H9 (cell line): ENCODE results near the gene PRDX1. TPM values are rescaled to one million over a fixed set of nuclear protein-coding genes. Genes with fewer than 3 reads are reported as not detected.

ENCODE experiments used
- DNase-seq: peaks from one replicate; pipeline ENCODE4 v3.0.0-alpha.2; 2017
- H2AFZ ChIP-seq: one replicate; pipeline ENCODE4 v1.6.1; 2013; ENCODE audit warnings: mild to moderate bottlenecking, low read length, control low read depth, moderate library complexity
- H2AK5ac ChIP-seq: 2 replicates; pipeline ENCODE4 v1.6.1; 2013; ENCODE audit warnings: low read length, control low read depth, mixed read lengths; ENCODE audit not compliant: insufficient read length
- H2BK120ac ChIP-seq: one replicate; pipeline ENCODE4 v1.6.1; 2013; ENCODE audit warnings: low read depth, mild to moderate bottlenecking, low read length, control low read depth, inconsistent platforms; ENCODE audit not compliant: poor library complexity, severe bottlenecking
- H2BK12ac ChIP-seq: 2 replicates; pipeline ENCODE4 v1.6.1; 2013; ENCODE audit warnings: low read length, control low read depth, mixed read lengths, low read depth; ENCODE audit not compliant: insufficient read length
- H2BK15ac ChIP-seq: 2 replicates; pipeline ENCODE4 v1.6.1; 2013; ENCODE audit warnings: low read depth, low read length, control low read depth
- H2BK20ac ChIP-seq: one replicate; pipeline ENCODE4 v1.6.1; 2013; ENCODE audit warnings: low read depth, mild to moderate bottlenecking, low read length, control low read depth, inconsistent platforms; ENCODE audit not compliant: poor library complexity, severe bottlenecking
- H2BK5ac ChIP-seq: 2 replicates; pipeline ENCODE4 v1.6.1; 2013; ENCODE audit warnings: low read length, control low read depth, mixed read lengths; ENCODE audit not compliant: insufficient read length
- H3K14ac ChIP-seq: 2 replicates; pipeline ENCODE4 v1.6.1; 2013; ENCODE audit warnings: low read length, control low read depth; ENCODE audit not compliant: insufficient read depth
- H3K18ac ChIP-seq: 2 replicates; pipeline ENCODE4 v1.6.1; 2013; ENCODE audit warnings: low read depth, mild to moderate bottlenecking, mixed read lengths, low read length, control low read depth; ENCODE audit not compliant: insufficient read length
- H3K23ac ChIP-seq: 2 replicates; pipeline ENCODE4 v1.6.1; 2013; ENCODE audit warnings: low read length, control low read depth, mixed read lengths, low read depth; ENCODE audit not compliant: insufficient read length
- H3K23me2 ChIP-seq: 2 replicates; pipeline ENCODE4 v1.6.1; 2013; ENCODE audit warnings: low read depth, mild to moderate bottlenecking, mixed read lengths, low read length, control low read depth; ENCODE audit not compliant: insufficient read length, poor library complexity, severe bottlenecking
- H3K27ac ChIP-seq: 2 replicates; pipeline ENCODE4 v1.5.1; 2013; ENCODE audit warnings: low read length, control low read depth, mixed read lengths, low read depth; ENCODE audit not compliant: insufficient read length
- H3K27me3 ChIP-seq: 2 replicates; pipeline ENCODE4 v1.6.1; 2013; ENCODE audit warnings: low read length, control low read depth, inconsistent platforms; ENCODE audit not compliant: insufficient read depth
- H3K4ac ChIP-seq: 2 replicates; pipeline ENCODE4 v1.6.1; 2013; ENCODE audit warnings: low read depth, mild to moderate bottlenecking, control low read depth, inconsistent platforms, low read length, moderate library complexity
- H3K4me1 ChIP-seq: 2 replicates; pipeline ENCODE4 v1.6.1; 2013; ENCODE audit warnings: low read length, control low read depth, inconsistent platforms; ENCODE audit not compliant: insufficient read depth
- H3K4me2 ChIP-seq: 2 replicates; pipeline ENCODE4 v1.6.1; 2013; ENCODE audit warnings: low read length, control low read depth, mixed read lengths; ENCODE audit not compliant: insufficient read length, insufficient read depth
- H3K56ac ChIP-seq: 2 replicates; pipeline ENCODE4 v1.6.1; 2013; ENCODE audit warnings: low read depth, mild to moderate bottlenecking, mixed read lengths, low read length, control low read depth; ENCODE audit not compliant: insufficient read length
- H3K79me1 ChIP-seq: 2 replicates; pipeline ENCODE4 v1.6.1; 2013; ENCODE audit warnings: low read depth, mild to moderate bottlenecking, moderate library complexity, low read length, control low read depth, inconsistent platforms; ENCODE audit not compliant: insufficient read depth, poor library complexity, severe bottlenecking
- H3K79me2 ChIP-seq: 2 replicates; pipeline ENCODE4 v1.6.1; 2013; ENCODE audit warnings: low read length, control low read depth, inconsistent platforms; ENCODE audit not compliant: insufficient read depth
- H3K9ac ChIP-seq: 2 replicates; pipeline ENCODE4 v1.6.1; 2013; ENCODE audit warnings: low read length, control low read depth, mixed read lengths; ENCODE audit not compliant: insufficient read length; ENCODE audit errors: extremely low read depth
- H3K9me3 ChIP-seq: one replicate; pipeline ENCODE4 v1.6.1; 2013; ENCODE audit warnings: low read depth, low read length, inconsistent platforms; ENCODE audit not compliant: control insufficient read depth
- H3T11ph ChIP-seq: one replicate; pipeline ENCODE4 v1.6.1; 2013; ENCODE audit warnings: mild to moderate bottlenecking, low read length, control low read depth, inconsistent platforms
- H4K20me1 ChIP-seq: one replicate; pipeline ENCODE4 v1.6.1; 2013; ENCODE audit not compliant: control insufficient read depth, insufficient read length, insufficient read depth
- H4K5ac ChIP-seq: 2 replicates; pipeline ENCODE4 v1.6.1; 2013; ENCODE audit warnings: low read depth, mild to moderate bottlenecking, mixed read lengths, low read length, control low read depth; ENCODE audit not compliant: insufficient read length
- H4K8ac ChIP-seq: replicated peaks from 2 replicates; pipeline ENCODE4 v1.6.1; 2013; ENCODE audit warnings: low read length, control low read depth, mixed read lengths, low read depth; ENCODE audit not compliant: insufficient read length
- H4K91ac ChIP-seq: 2 replicates; pipeline ENCODE4 v1.6.1; 2013; ENCODE audit warnings: low read depth, mild to moderate bottlenecking, moderate library complexity, mixed read lengths, low read length, control low read depth; ENCODE audit not compliant: insufficient read length
- H3K27ac Mint-ChIP-seq, 3 experiments: 2 replicates in 2 of 3; 3 replicates in 1 of 3; pipeline ENCODE4 v1.8.0; 2020 to 2021; ENCODE audit warnings: mixed read lengths in 3 of 3, mild to moderate bottlenecking in 1 of 3, moderate library complexity in 1 of 3
- H3K27me3 Mint-ChIP-seq: 2 replicates; pipeline ENCODE4 v1.8.0; 2021; ENCODE audit warnings: low read depth, mild to moderate bottlenecking, moderate library complexity, mixed read lengths
- H3K36me3 Mint-ChIP-seq, 3 experiments: 2 replicates in 2 of 3; 3 replicates in 1 of 3; pipeline ENCODE4 v1.8.0; 2020 to 2021; ENCODE audit warnings: low read depth in 3 of 3, mixed read lengths in 3 of 3; ENCODE audit not compliant: insufficient read depth in 1 of 3
- H3K4me1 Mint-ChIP-seq, 2 experiments: 2 replicates each; pipeline ENCODE4 v1.8.0; 2020; ENCODE audit warnings: mixed read lengths in 2 of 2
- H3K4me3 Mint-ChIP-seq, 2 experiments: 2 replicates in 1 of 2; 3 replicates in 1 of 2; pipeline ENCODE4 v1.8.0; 2020 to 2021; ENCODE audit warnings: mild to moderate bottlenecking in 2 of 2, mixed read lengths in 2 of 2, moderate library complexity in 1 of 2
- H3K9me3 Mint-ChIP-seq, 2 experiments: 2 replicates in 1 of 2; 3 replicates in 1 of 2; pipeline ENCODE4 v1.8.0; 2020; ENCODE audit warnings: mild to moderate bottlenecking in 2 of 2, mixed read lengths in 2 of 2, moderate library complexity in 1 of 2
- WGBS: extraction: QIAGEN DNeasy Blood & Tissue Kit; methylation state at CpG from one replicate; pipeline ENCODE4 v1.1.7; 2013; ENCODE audit warnings: missing lambda C conversion rate, low lambda C conversion rate, mixed read lengths; ENCODE audit not compliant: insufficient read length; ENCODE audit errors: extremely low coverage; 5-methylcytosine and 5-hydroxymethylcytosine counted together
- total RNA-seq: library from RNA; stranded (reverse); gene quantifications from 2 replicates; pipeline ENCODE4 v1.2.1, GENCODE V29; 2021
- TF ChIP-seq, protein P1 (sequence below): fragments of 200-600 bp; sonication (generic); conservative IDR thresholded peaks from 3 replicates; pipeline ENCODE4 v1.8.0; 2021; ENCODE audit warnings: antibody characterized with exemption, mild to moderate bottlenecking

PRDX1 gene
- total RNA-seq, 1 experiment from 2014 or later = 1,003 TPM

DNA sequence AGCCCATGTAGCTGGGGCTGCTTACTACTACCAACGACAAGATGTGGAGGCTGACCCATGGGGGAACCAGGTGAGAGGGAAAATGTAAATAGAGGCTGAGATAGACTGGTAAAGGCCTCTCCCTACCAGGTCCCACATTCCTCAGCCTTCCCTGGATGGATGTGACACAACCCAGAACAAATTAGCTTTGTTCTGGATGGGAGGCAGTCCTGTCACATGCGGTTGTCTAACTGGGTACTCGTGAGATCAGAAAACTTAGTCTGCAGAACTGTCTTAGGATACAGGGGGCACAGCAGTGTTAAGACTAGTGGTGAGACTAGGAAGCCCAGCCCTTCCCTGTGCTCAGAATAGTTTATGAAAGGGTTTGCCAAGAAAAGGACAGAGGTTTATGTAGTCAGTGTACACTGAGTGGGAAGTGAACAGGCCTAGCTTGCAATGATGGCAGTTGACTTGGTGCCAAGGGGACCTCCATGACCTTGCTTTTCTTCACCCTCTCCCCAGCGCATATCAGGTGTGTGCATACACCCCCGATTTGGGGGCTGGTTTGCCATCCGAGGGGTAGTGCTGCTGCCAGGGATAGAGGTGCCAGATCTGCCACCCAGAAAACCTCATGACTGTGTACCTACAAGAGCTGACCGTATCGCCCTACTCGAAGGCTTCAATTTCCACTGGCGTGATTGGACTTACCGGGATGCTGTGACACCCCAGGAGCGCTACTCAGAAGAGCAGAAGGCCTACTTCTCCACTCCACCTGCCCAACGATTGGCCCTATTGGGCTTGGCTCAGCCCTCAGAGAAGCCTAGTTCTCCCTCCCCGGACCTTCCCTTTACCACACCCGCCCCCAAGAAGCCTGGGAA lies 13.2 kb downstream of the PRDX1 start:
- DNase-seq = peak; percentile 50
- H3K79me1 ChIP-seq = no peaks in the 10 kb centered on the region
- H3K23me2 ChIP-seq = no peaks in the 10 kb centered on the region
- H2BK20ac ChIP-seq = no peak overlapping the region
- Mint-ChIP-seq H3K4me1 (no peaks in the 10 kb centered on the region), H3K27me3 (no peaks in the 10 kb centered on the region; the same call in 1 of the 2 replicates), H3K9me3 (no peaks in the 10 kb centered on the region), H3K36me3 (peaks cover 29 to 55% (median 42%) of the 10 kb centered on the region in 3 experiments; a peak in 6 of 7 replicates), H3K27ac (peak overlapping the region in 2 of 3 experiments; percentile 25 to 50; a peak in 3 of 7 replicates), H3K4me3 (no peak overlapping the region)
- H3K27me3 ChIP-seq = no peaks in the 10 kb centered on the region
- no peak overlapping the region for H4K8ac ChIP-seq
- no peak overlapping the region for H2AFZ ChIP-seq
- peaks cover 5% of the 10 kb centered on the region for H4K20me1 ChIP-seq
- H3T11ph ChIP-seq = no peak overlapping the region
- no peak overlapping the region for H3K56ac ChIP-seq
- H4K91ac ChIP-seq = no peak overlapping the region
- TF ChIP-seq, protein P1, sequence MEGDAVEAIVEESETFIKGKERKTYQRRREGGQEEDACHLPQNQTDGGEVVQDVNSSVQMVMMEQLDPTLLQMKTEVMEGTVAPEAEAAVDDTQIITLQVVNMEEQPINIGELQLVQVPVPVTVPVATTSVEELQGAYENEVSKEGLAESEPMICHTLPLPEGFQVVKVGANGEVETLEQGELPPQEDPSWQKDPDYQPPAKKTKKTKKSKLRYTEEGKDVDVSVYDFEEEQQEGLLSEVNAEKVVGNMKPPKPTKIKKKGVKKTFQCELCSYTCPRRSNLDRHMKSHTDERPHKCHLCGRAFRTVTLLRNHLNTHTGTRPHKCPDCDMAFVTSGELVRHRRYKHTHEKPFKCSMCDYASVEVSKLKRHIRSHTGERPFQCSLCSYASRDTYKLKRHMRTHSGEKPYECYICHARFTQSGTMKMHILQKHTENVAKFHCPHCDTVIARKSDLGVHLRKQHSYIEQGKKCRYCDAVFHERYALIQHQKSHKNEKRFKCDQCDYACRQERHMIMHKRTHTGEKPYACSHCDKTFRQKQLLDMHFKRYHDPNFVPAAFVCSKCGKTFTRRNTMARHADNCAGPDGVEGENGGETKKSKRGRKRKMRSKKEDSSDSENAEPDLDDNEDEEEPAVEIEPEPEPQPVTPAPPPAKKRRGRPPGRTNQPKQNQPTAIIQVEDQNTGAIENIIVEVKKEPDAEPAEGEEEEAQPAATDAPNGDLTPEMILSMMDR = peak; percentile 30; the same call in 1 of the 3 replicates
- H2BK5ac ChIP-seq = no peak overlapping the region
- H3K4ac ChIP-seq = no peak overlapping the region
- no peaks in the 10 kb centered on the region for H3K79me2 ChIP-seq
- H3K9me3 ChIP-seq = no peaks in the 10 kb centered on the region
- H3K4me2 ChIP-seq = no peak overlapping the region
- H2AK5ac ChIP-seq = no peak overlapping the region
- H3K4me1 ChIP-seq = no peaks in the 10 kb centered on the region
- no peak overlapping the region for H3K9ac ChIP-seq
- no peak overlapping the region for H2BK12ac ChIP-seq
- no peak overlapping the region for H2BK120ac ChIP-seq
- no peak overlapping the region for H3K14ac ChIP-seq
- H3K23ac ChIP-seq = no peak overlapping the region
- no CpG with 5 or more reads among the region's 15 CpGs for WGBS
- no peak overlapping the region for H3K27ac ChIP-seq
- H4K5ac ChIP-seq = no peak overlapping the region
- H3K18ac ChIP-seq = no peak overlapping the region
- no peak overlapping the region for H2BK15ac ChIP-seq
